ENCODE measurements around the gene CLIP1.
"Not testable (repeated sequence)": the region's sequence is repeated elsewhere in the genome, so short reads cannot be mapped to it uniquely, and the experiment has no call there.

CLIP1 gene

GRCh38 chr12:122421821-122422729, at the start of gene CLIP1:
Gene CLIP1 (minus strand): TSS chr12:122422669. CDS start chr12:122380452, 42,217 bp downstream.
- intact Hi-C loops (cut with DNase I): no loop called here
- DNase-seq: peak in 39 of 42 donors; percentile 32 to 82 (median 64)

GRCh38 chr12:122471324-122472226, 49.1 kb upstream of the CLIP1 start:
- DNase-seq: peak in 8 of 42 donors; percentile 3 to 46 (median 26)
- intact Hi-C loops (cut with DNase I): loop anchor here (10.0 kb wide), 1 partner anchor 77 kb away; no protein-coding TSS in a partner anchor

- DNase-seq: peak in 1 of 42 donors; percentile 29
- intact Hi-C loops (cut with DNase I): loop anchor here (10.0 kb wide), 1 partner anchor 76 kb away; no protein-coding TSS in a partner anchor
Observed at GRCh38 chr12:122470576-122470975, 48.1 kb upstream of the CLIP1 start.

GRCh38 chr12:122469856-122470255, 47.4 kb upstream of the CLIP1 start:
- peak in 2 of 42 donors; percentile 14 to 18 for DNase-seq
- intact Hi-C loops (cut with DNase I): loop anchor here (10.0 kb wide), 1 partner anchor 75 kb away; no protein-coding TSS in a partner anchor

GRCh38 chr12:122467983-122468382, 45.5 kb upstream of the CLIP1 start:
- intact Hi-C loops (cut with DNase I): no loop called here
- DNase-seq: no peak

- peak in 3 of 42 donors; percentile 21 to 45 (median 22) for DNase-seq
- intact Hi-C loops (cut with DNase I): not testable (repeated sequence)
Observed at GRCh38 chr12:122464317-122465042, 42.0 kb upstream of the CLIP1 start.

GRCh38 chr12:122460641-122461040, 38.2 kb upstream of the CLIP1 start:
- intact Hi-C loops (cut with DNase I): no loop called here
- peak in 1 of 42 donors; percentile 5 for DNase-seq

- intact Hi-C loops (cut with DNase I): no loop called here
- DNase-seq: peak in 1 of 42 donors; percentile 18
Observed at GRCh38 chr12:122460061-122460460, 37.6 kb upstream of the CLIP1 start.

GRCh38 chr12:122459211-122459610, 36.7 kb upstream of the CLIP1 start:
- peak in 3 of 42 donors; percentile 9 to 36 (median 13) for DNase-seq

GRCh38 chr12:122458105-122459035, 35.9 kb upstream of the CLIP1 start:
- intact Hi-C loops (cut with DNase I): no loop called here
- peak in 1 of 42 donors; percentile 26 for DNase-seq

More at GRCh38 chr12:122459211-122459610, 36.7 kb upstream of the CLIP1 start:
- intact Hi-C loops (cut with DNase I): no loop called here

- intact Hi-C loops (cut with DNase I): no loop called here
- no peak for DNase-seq
Observed at GRCh38 chr12:122457627-122458026, 35.2 kb upstream of the CLIP1 start.

GRCh38 chr12:122454739-122455138, 32.3 kb upstream of the CLIP1 start:
- intact Hi-C loops (cut with DNase I): no loop called here
- DNase-seq: no peak

GRCh38 chr12:122454250-122454721, 31.8 kb upstream of the CLIP1 start:
- intact Hi-C loops (cut with DNase I): no loop called here
- DNase-seq: no peak

GRCh38 chr12:122452701-122453285, 30.3 kb upstream of the CLIP1 start:
- DNase-seq: no peak

GRCh38 chr12:122449317-122449716, 26.8 kb upstream of the CLIP1 start:
- DNase-seq: no peak
- intact Hi-C loops (cut with DNase I): no loop called here

More at GRCh38 chr12:122452701-122453285, 30.3 kb upstream of the CLIP1 start:
- intact Hi-C loops (cut with DNase I): no loop called here

GRCh38 chr12:122447825-122448224, 25.4 kb upstream of the CLIP1 start:
- intact Hi-C loops (cut with DNase I); DNase-seq: not testable (repeated sequence)

GRCh38 chr12:122446390-122446789, 23.9 kb upstream of the CLIP1 start:
- DNase-seq; intact Hi-C loops (cut with DNase I): not testable (repeated sequence)

Measured in head of caudate nucleus (tissue), 42 donors.